H9 (cell line): ENCODE measurements around the gene SLC22A3. TPM values are rescaled to one million over a fixed set of nuclear protein-coding genes. Genes with fewer than 3 reads are reported as not detected.

Experiments
- DNase-seq: peaks from one replicate; pipeline ENCODE4 v3.0.0-alpha.2; 2017
- H2AFZ ChIP-seq: one replicate; pipeline ENCODE4 v1.6.1; 2013; ENCODE audit warnings: mild to moderate bottlenecking, low read length, control low read depth, moderate library complexity
- H2AK5ac ChIP-seq: 2 replicates; pipeline ENCODE4 v1.6.1; 2013; ENCODE audit warnings: low read length, control low read depth, mixed read lengths; ENCODE audit not compliant: insufficient read length
- H2BK120ac ChIP-seq: one replicate; pipeline ENCODE4 v1.6.1; 2013; ENCODE audit warnings: low read depth, mild to moderate bottlenecking, low read length, control low read depth, inconsistent platforms; ENCODE audit not compliant: poor library complexity, severe bottlenecking
- H2BK12ac ChIP-seq: 2 replicates; pipeline ENCODE4 v1.6.1; 2013; ENCODE audit warnings: low read length, control low read depth, mixed read lengths, low read depth; ENCODE audit not compliant: insufficient read length
- H2BK15ac ChIP-seq: 2 replicates; pipeline ENCODE4 v1.6.1; 2013; ENCODE audit warnings: low read depth, low read length, control low read depth
- H2BK20ac ChIP-seq: one replicate; pipeline ENCODE4 v1.6.1; 2013; ENCODE audit warnings: low read depth, mild to moderate bottlenecking, low read length, control low read depth, inconsistent platforms; ENCODE audit not compliant: poor library complexity, severe bottlenecking
- H2BK5ac ChIP-seq: 2 replicates; pipeline ENCODE4 v1.6.1; 2013; ENCODE audit warnings: low read length, control low read depth, mixed read lengths; ENCODE audit not compliant: insufficient read length
- H3K14ac ChIP-seq: 2 replicates; pipeline ENCODE4 v1.6.1; 2013; ENCODE audit warnings: low read length, control low read depth; ENCODE audit not compliant: insufficient read depth
- H3K18ac ChIP-seq: 2 replicates; pipeline ENCODE4 v1.6.1; 2013; ENCODE audit warnings: low read depth, mild to moderate bottlenecking, mixed read lengths, low read length, control low read depth; ENCODE audit not compliant: insufficient read length
- H3K23ac ChIP-seq: 2 replicates; pipeline ENCODE4 v1.6.1; 2013; ENCODE audit warnings: low read length, control low read depth, mixed read lengths, low read depth; ENCODE audit not compliant: insufficient read length
- H3K23me2 ChIP-seq: 2 replicates; pipeline ENCODE4 v1.6.1; 2013; ENCODE audit warnings: low read depth, mild to moderate bottlenecking, mixed read lengths, low read length, control low read depth; ENCODE audit not compliant: insufficient read length, poor library complexity, severe bottlenecking
- H3K27ac ChIP-seq: 2 replicates; pipeline ENCODE4 v1.5.1; 2013; ENCODE audit warnings: low read length, control low read depth, mixed read lengths, low read depth; ENCODE audit not compliant: insufficient read length
- H3K27me3 ChIP-seq: 2 replicates; pipeline ENCODE4 v1.6.1; 2013; ENCODE audit warnings: low read length, control low read depth, inconsistent platforms; ENCODE audit not compliant: insufficient read depth
- H3K4ac ChIP-seq: 2 replicates; pipeline ENCODE4 v1.6.1; 2013; ENCODE audit warnings: low read depth, mild to moderate bottlenecking, control low read depth, inconsistent platforms, low read length, moderate library complexity
- H3K4me1 ChIP-seq: 2 replicates; pipeline ENCODE4 v1.6.1; 2013; ENCODE audit warnings: low read length, control low read depth, inconsistent platforms; ENCODE audit not compliant: insufficient read depth
- H3K4me2 ChIP-seq: 2 replicates; pipeline ENCODE4 v1.6.1; 2013; ENCODE audit warnings: low read length, control low read depth, mixed read lengths; ENCODE audit not compliant: insufficient read length, insufficient read depth
- H3K56ac ChIP-seq: 2 replicates; pipeline ENCODE4 v1.6.1; 2013; ENCODE audit warnings: low read depth, mild to moderate bottlenecking, mixed read lengths, low read length, control low read depth; ENCODE audit not compliant: insufficient read length
- H3K79me1 ChIP-seq: 2 replicates; pipeline ENCODE4 v1.6.1; 2013; ENCODE audit warnings: low read depth, mild to moderate bottlenecking, moderate library complexity, low read length, control low read depth, inconsistent platforms; ENCODE audit not compliant: insufficient read depth, poor library complexity, severe bottlenecking
- H3K79me2 ChIP-seq: 2 replicates; pipeline ENCODE4 v1.6.1; 2013; ENCODE audit warnings: low read length, control low read depth, inconsistent platforms; ENCODE audit not compliant: insufficient read depth
- H3K9ac ChIP-seq: 2 replicates; pipeline ENCODE4 v1.6.1; 2013; ENCODE audit warnings: low read length, control low read depth, mixed read lengths; ENCODE audit not compliant: insufficient read length; ENCODE audit errors: extremely low read depth
- H3K9me3 ChIP-seq: one replicate; pipeline ENCODE4 v1.6.1; 2013; ENCODE audit warnings: low read depth, low read length, inconsistent platforms; ENCODE audit not compliant: control insufficient read depth
- H3T11ph ChIP-seq: one replicate; pipeline ENCODE4 v1.6.1; 2013; ENCODE audit warnings: mild to moderate bottlenecking, low read length, control low read depth, inconsistent platforms
- H4K20me1 ChIP-seq: one replicate; pipeline ENCODE4 v1.6.1; 2013; ENCODE audit not compliant: control insufficient read depth, insufficient read length, insufficient read depth
- H4K5ac ChIP-seq: 2 replicates; pipeline ENCODE4 v1.6.1; 2013; ENCODE audit warnings: low read depth, mild to moderate bottlenecking, mixed read lengths, low read length, control low read depth; ENCODE audit not compliant: insufficient read length
- H4K8ac ChIP-seq: replicated peaks from 2 replicates; pipeline ENCODE4 v1.6.1; 2013; ENCODE audit warnings: low read length, control low read depth, mixed read lengths, low read depth; ENCODE audit not compliant: insufficient read length
- H4K91ac ChIP-seq: 2 replicates; pipeline ENCODE4 v1.6.1; 2013; ENCODE audit warnings: low read depth, mild to moderate bottlenecking, moderate library complexity, mixed read lengths, low read length, control low read depth; ENCODE audit not compliant: insufficient read length
- H3K27ac Mint-ChIP-seq, 3 experiments: 2 replicates in 2 of 3; 3 replicates in 1 of 3; pipeline ENCODE4 v1.8.0; 2020 to 2021; ENCODE audit warnings: mixed read lengths in 3 of 3, mild to moderate bottlenecking in 1 of 3, moderate library complexity in 1 of 3
- H3K27me3 Mint-ChIP-seq: 2 replicates; pipeline ENCODE4 v1.8.0; 2021; ENCODE audit warnings: low read depth, mild to moderate bottlenecking, moderate library complexity, mixed read lengths
- H3K36me3 Mint-ChIP-seq, 3 experiments: 2 replicates in 2 of 3; 3 replicates in 1 of 3; pipeline ENCODE4 v1.8.0; 2020 to 2021; ENCODE audit warnings: low read depth in 3 of 3, mixed read lengths in 3 of 3; ENCODE audit not compliant: insufficient read depth in 1 of 3
- H3K4me1 Mint-ChIP-seq, 2 experiments: 2 replicates each; pipeline ENCODE4 v1.8.0; 2020; ENCODE audit warnings: mixed read lengths in 2 of 2
- H3K4me3 Mint-ChIP-seq, 2 experiments: 2 replicates in 1 of 2; 3 replicates in 1 of 2; pipeline ENCODE4 v1.8.0; 2020 to 2021; ENCODE audit warnings: mild to moderate bottlenecking in 2 of 2, mixed read lengths in 2 of 2, moderate library complexity in 1 of 2
- H3K9me3 Mint-ChIP-seq, 2 experiments: 2 replicates in 1 of 2; 3 replicates in 1 of 2; pipeline ENCODE4 v1.8.0; 2020; ENCODE audit warnings: mild to moderate bottlenecking in 2 of 2, mixed read lengths in 2 of 2, moderate library complexity in 1 of 2
- whole genome bisulfite sequencing: extraction: QIAGEN DNeasy Blood & Tissue Kit; methylation state at CpG from one replicate; pipeline ENCODE4 v1.1.7; 2013; ENCODE audit warnings: missing lambda C conversion rate, low lambda C conversion rate, mixed read lengths; ENCODE audit not compliant: insufficient read length; ENCODE audit errors: extremely low coverage; 5-methylcytosine and 5-hydroxymethylcytosine counted together
- total RNA-seq: library from RNA; stranded (reverse); gene quantifications from 2 replicates; pipeline ENCODE4 v1.2.1, GENCODE V29; 2021
- TF ChIP-seq, protein P1 (sequence below): fragments of 200-600 bp; sonication (generic); conservative IDR thresholded peaks from 3 replicates; pipeline ENCODE4 v1.8.0; 2021; ENCODE audit warnings: antibody characterized with exemption, mild to moderate bottlenecking

Gene SLC22A3
- total RNA-seq, 1 experiment from 2014 or later = 2.7 TPM

DNA sequence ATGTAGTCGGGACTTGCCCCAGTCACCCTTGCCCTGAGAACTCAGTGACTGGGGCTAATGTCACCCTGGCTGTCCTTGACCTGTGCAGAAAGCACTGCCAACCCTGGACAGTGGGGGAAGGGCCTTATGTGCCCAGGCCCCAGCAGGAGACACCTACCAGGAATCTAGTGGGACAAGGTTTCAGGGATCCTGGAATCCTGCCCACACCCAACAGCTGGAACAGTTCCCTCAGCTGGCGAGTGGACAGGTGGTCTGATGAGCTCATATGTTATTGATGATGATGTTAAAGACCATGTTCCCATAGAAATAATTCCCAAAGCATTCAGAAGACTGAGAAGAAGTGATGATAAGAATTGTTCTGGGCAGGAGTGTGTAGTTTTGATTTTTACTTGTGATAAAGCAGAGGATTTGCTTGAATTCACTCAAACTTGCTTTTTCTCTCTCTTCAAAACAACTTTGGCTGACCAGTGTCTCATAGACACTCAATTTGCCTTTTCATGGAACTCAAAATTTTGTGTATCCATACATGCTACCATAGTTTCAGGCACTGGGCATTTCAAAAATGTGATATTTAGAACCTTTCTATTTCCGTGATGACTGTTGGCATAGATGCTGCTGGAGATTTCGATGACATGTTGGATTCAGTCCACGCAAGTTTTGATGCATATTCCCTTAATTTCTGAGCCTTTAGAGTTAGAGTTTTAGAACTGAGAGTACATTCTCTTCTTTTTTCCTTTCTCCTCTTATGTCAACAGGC is 79.3 kb downstream of the SLC22A3 start:
- no peak for DNase-seq
- no peak overlapping the region for H2AK5ac ChIP-seq
- TF ChIP-seq, protein P1, sequence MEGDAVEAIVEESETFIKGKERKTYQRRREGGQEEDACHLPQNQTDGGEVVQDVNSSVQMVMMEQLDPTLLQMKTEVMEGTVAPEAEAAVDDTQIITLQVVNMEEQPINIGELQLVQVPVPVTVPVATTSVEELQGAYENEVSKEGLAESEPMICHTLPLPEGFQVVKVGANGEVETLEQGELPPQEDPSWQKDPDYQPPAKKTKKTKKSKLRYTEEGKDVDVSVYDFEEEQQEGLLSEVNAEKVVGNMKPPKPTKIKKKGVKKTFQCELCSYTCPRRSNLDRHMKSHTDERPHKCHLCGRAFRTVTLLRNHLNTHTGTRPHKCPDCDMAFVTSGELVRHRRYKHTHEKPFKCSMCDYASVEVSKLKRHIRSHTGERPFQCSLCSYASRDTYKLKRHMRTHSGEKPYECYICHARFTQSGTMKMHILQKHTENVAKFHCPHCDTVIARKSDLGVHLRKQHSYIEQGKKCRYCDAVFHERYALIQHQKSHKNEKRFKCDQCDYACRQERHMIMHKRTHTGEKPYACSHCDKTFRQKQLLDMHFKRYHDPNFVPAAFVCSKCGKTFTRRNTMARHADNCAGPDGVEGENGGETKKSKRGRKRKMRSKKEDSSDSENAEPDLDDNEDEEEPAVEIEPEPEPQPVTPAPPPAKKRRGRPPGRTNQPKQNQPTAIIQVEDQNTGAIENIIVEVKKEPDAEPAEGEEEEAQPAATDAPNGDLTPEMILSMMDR = no peak
- no peak overlapping the region for H4K5ac ChIP-seq
- Mint-ChIP-seq H3K4me3 (no peak overlapping the region), H3K36me3 (no peaks in the 10 kb centered on the region), H3K27ac (no peak overlapping the region; a peak in 1 of 7 replicates), H3K27me3 (no peaks in the 10 kb centered on the region), H3K4me1 (peaks cover 20 to 23% of the 10 kb centered on the region in 2 experiments), H3K9me3 (no peaks in the 10 kb centered on the region; a peak in 1 of 5 replicates)
- no peaks in the 10 kb centered on the region for H3K27me3 ChIP-seq
- no peak overlapping the region for H2BK20ac ChIP-seq
- no peak overlapping the region for H4K91ac ChIP-seq
- H2BK5ac ChIP-seq = no peak overlapping the region
- no peak overlapping the region for H2BK15ac ChIP-seq
- no peak overlapping the region for H3K27ac ChIP-seq
- no peak overlapping the region for H3K18ac ChIP-seq
- no peaks in the 10 kb centered on the region for H4K20me1 ChIP-seq
- H3K14ac ChIP-seq = no peak overlapping the region
- H3K23me2 ChIP-seq = no peaks in the 10 kb centered on the region
- H2BK120ac ChIP-seq = no peak overlapping the region
- H3K9me3 ChIP-seq = no peaks in the 10 kb centered on the region
- no peaks in the 10 kb centered on the region for H3K79me2 ChIP-seq
- H3K9ac ChIP-seq = no peak overlapping the region
- no peaks in the 10 kb centered on the region for H3K79me1 ChIP-seq
- no peak overlapping the region for H3K4me2 ChIP-seq
- no peaks in the 10 kb centered on the region; the same call in 1 of the 2 replicates for H3K4me1 ChIP-seq
- H3K4ac ChIP-seq = no peak overlapping the region
- no peak overlapping the region for H3K56ac ChIP-seq
- no peak overlapping the region for H4K8ac ChIP-seq
- no peak overlapping the region for H3T11ph ChIP-seq
- no peak overlapping the region for H3K23ac ChIP-seq
- no CpG with 5 or more reads among the region's 5 CpGs for WGBS
- no peak overlapping the region for H2BK12ac ChIP-seq
- no peak overlapping the region for H2AFZ ChIP-seq
